Measurements from ENCODE around the gene SPESP1. TPM values are rescaled to one million over a fixed set of nuclear protein-coding genes. Genes with fewer than 3 reads are reported as not detected.

SPESP1 gene
- total RNA-seq, result 3.3 and 4.2 TPM in 2 replicates

GRCh38 chr15:68930268-68931022, at the start of gene SPESP1:
Gene SPESP1 (plus strand): TSS chr15:68930525. CDS start chr15:68930654, 129 bp downstream.

Other genes with a start within 250 kb of the SPESP1 start
- gene ANP32A, start 109.6 kb upstream of the SPESP1 start, total RNA-seq, result 46.2 and 81.3 TPM in 2 replicates
- under 0.01 and 0.28 TPM in 2 replicates for gene NOX5, start 84.2 kb downstream of the SPESP1 start, total RNA-seq
- 16.6 and 20.3 TPM in 2 replicates for gene GLCE, start 230.1 kb downstream of the SPESP1 start, total RNA-seq

All from regular cardiac myocyte (primary cell).